Skeletal muscle tissue (tissue), 4 donors: ENCODE data around the gene DPPA5. TPM values are rescaled to one million over a fixed set of nuclear protein-coding genes. Genes with fewer than 3 reads are reported as not detected.

Experiments
- H3K27ac ChIP-seq: one replicate; pipeline ENCODE4 v1.7.0; 2013; ENCODE audit warnings: mild to moderate bottlenecking, low read depth, low read length, inconsistent platforms
- H3K27me3 ChIP-seq, 3 donors: one replicate each; pipeline ENCODE4 v1.7.0; 2013; ENCODE audit warnings: low read length in 3 of 3; ENCODE audit not compliant: control insufficient read depth in 3 of 3, insufficient read depth in 3 of 3
- H3K36me3 ChIP-seq, 3 donors: one replicate each; pipeline ENCODE4 v1.7.0; 2013; ENCODE audit warnings: low read length in 3 of 3; ENCODE audit not compliant: control insufficient read depth in 3 of 3, insufficient read depth in 3 of 3
- H3K4me1 ChIP-seq, 3 donors: one replicate each; pipeline ENCODE4 v1.7.0; 2013; ENCODE audit warnings: low read length in 3 of 3, mild to moderate bottlenecking in 3 of 3; ENCODE audit not compliant: control insufficient read depth in 3 of 3, insufficient read depth in 3 of 3
- H3K4me3 ChIP-seq, 3 donors: one replicate each; pipeline ENCODE4 v1.7.0; 2013; ENCODE audit warnings: low read length in 3 of 3
- H3K9ac ChIP-seq, 3 donors: one replicate each; pipeline ENCODE4 v1.7.0; 2013; ENCODE audit warnings: low read length in 3 of 3, mild to moderate bottlenecking in 3 of 3, moderate library complexity in 2 of 3, low read depth in 1 of 3
- H3K9me3 ChIP-seq, 3 donors: one replicate each; pipeline ENCODE4 v1.7.0; 2013; ENCODE audit warnings: low read length in 3 of 3; ENCODE audit not compliant: control insufficient read depth in 3 of 3
- total RNA-seq: library from RNA; depleted of rRNA; stranded (reverse); fragments of >200 nt; gene quantifications from one replicate; pipeline ENCODE4 v1.2.3, GENCODE V29; 2014
- donor health status: Osteomylitis.

The DPPA5 gene
- total RNA-seq, 1 donor from 2014 or later, result not detected

DNA sequence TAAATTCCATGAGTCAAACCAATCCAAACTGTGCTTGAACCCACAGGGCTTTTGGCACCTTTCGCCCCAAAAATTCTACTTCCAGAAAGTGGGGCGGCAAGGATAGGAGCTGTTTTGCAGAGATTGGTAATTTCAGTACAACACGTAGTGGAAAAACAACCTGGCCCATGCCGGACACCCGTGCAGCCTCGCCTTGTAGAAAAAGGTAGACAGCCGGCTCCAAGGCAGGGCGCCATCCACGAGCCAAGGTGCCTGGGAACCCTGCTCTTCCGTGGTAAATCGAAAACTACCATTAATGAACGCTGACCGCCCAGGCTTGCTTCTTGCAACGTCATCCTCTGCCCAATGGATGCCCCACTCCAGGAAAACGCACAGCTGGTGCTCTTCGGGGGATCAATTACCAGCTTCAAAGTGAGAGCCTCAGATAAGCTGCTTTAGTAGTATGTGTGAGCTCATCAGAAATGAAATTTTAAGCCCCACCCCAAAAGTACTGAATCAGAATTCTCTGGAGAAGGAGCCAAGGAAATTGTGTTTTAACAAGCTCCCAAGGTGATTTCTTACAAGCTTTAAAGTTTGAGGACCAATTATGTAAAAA, 13.8 kb upstream of the DPPA5 start:
- no peaks in the 10 kb centered on the region for H3K27me3 ChIP-seq
- H3K36me3 ChIP-seq, result no peaks in the 10 kb centered on the region
- no peak overlapping the region for H3K27ac ChIP-seq
- H3K4me3 ChIP-seq, result no peak overlapping the region
- no peaks in the 10 kb centered on the region for H3K4me1 ChIP-seq
- H3K9ac ChIP-seq, result no peak overlapping the region
- peaks cover 0 to 6% (median 5%) of the 10 kb centered on the region in 3 donors for H3K9me3 ChIP-seq

DNA sequence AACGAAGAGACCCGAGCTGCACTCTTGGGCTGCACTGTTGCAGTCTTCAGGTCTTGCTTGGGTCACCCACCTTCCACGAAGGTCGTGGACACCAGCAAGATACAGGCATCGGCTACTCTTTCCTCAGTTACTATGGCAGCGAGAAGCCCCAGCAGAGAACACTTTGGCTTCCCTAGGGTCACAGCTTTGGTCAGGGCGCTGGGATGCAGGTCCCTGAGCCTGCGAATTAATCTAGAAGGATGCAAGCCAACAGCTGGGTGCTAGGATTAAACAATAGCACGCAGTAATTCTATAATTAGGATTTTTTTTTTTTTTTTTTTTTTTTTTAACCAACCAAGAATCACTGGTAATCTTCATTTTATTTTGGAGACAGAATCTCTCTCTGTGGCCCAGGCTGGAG, 10.5 kb upstream of the DPPA5 start:
- Histone ChIP-seq H3K27ac (no peak overlapping the region), H3K27me3 (no peaks in the 10 kb centered on the region), H3K36me3 (no peaks in the 10 kb centered on the region), H3K4me1 (no peaks in the 10 kb centered on the region), H3K9me3 (no peaks in the 10 kb centered on the region), H3K4me3 (no peak overlapping the region), H3K9ac (no peak overlapping the region)

DNA sequence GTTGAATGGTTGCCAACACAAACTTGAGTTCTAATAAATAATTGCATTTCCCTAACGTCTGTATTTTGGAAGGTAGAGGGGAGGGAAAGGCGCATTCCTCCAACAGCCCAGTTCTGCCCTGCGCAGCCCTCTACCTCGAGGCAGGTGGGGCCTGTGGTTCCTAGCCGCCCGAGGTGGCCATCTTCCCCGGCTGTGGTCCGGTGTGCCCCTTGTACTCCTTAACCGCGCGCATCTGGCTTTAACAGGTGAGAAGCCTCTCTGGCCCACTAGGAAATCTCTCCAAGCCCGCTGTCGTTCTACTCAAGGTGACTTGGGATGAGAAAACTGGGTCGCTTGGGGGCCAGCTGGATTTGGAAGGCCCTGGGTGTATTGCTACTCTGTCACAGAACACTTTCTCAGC, 10.0 kb upstream of the DPPA5 start:
- Histone ChIP-seq H3K4me3 (no peak overlapping the region), H3K9ac (no peak overlapping the region), H3K36me3 (no peaks in the 10 kb centered on the region), H3K9me3 (no peaks in the 10 kb centered on the region), H3K27me3 (no peaks in the 10 kb centered on the region), H3K4me1 (no peaks in the 10 kb centered on the region), H3K27ac (no peak overlapping the region)

GRCh38 chr6:73363537-73363875, 9.4 kb upstream of the DPPA5 start:
- H3K4me3 ChIP-seq, result no peak overlapping the region
- no peaks in the 10 kb centered on the region for H3K27me3 ChIP-seq

GRCh38 chr6:73362869-73363536, 8.9 kb upstream of the DPPA5 start:
- peaks cover 0 to 2% (median 0%) of the 10 kb centered on the region in 3 donors for H3K9me3 ChIP-seq
- H3K4me3 ChIP-seq, result no peak overlapping the region

More at GRCh38 chr6:73363537-73363875, 9.4 kb upstream of the DPPA5 start:
- no peaks in the 10 kb centered on the region for H3K4me1 ChIP-seq
- H3K36me3 ChIP-seq, result no peaks in the 10 kb centered on the region
- H3K9me3 ChIP-seq, result no peaks in the 10 kb centered on the region
- H3K27ac ChIP-seq, result no peak overlapping the region
- H3K9ac ChIP-seq, result no peak overlapping the region

DNA sequence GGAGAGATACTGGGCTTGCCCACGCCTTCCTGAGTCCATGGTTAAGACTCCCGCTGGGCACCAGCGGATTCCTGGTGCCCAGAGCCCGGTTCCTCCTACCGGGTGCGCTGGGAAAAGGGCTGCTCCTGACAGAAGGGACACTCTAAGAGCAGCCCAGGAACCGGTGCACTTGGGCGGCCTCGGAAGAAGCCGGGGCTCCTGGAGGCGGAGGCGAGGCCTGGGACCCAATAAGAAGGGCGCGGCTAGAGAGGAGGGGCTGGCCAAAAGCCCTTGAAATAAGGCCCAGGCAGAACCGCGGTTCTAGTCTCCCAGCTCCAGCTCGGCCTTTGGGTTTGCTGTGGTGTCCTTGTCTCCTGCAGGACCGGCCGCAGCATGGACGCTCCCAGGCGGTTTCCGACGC, 8.3 kb upstream of the DPPA5 start, which contains the start of gene KHDC3L:
Gene KHDC3L, plus strand, starts transcription at position 301 of the 400 bp plus-strand sequence. Its CDS starts 72 bp downstream, at position 373.
- peaks cover 0 to 2% (median 0%) of the 10 kb centered on the region in 3 donors for H3K9me3 ChIP-seq
- H3K27ac ChIP-seq, result no peak within 1 kb of the TSS
- no peaks in the 10 kb centered on the region for H3K4me1 ChIP-seq
- H3K27me3 ChIP-seq, result no peaks in the 10 kb centered on the region
- H3K4me3 ChIP-seq, result no peak within 1 kb of the TSS
- no peaks in the 10 kb centered on the region for H3K36me3 ChIP-seq
- H3K9ac ChIP-seq, result no peak within 1 kb of the TSS

More at GRCh38 chr6:73362869-73363536, 8.9 kb upstream of the DPPA5 start:
- Histone ChIP-seq H3K27me3 (no peaks in the 10 kb centered on the region), H3K36me3 (no peaks in the 10 kb centered on the region), H3K4me1 (no peaks in the 10 kb centered on the region), H3K9ac (no peak overlapping the region), H3K27ac (no peak overlapping the region)

GRCh38 chr6:73349311-73349710, 4.8 kb downstream of the DPPA5 start:
- Histone ChIP-seq H3K9ac (no peak overlapping the region), H3K4me1 (no peaks in the 10 kb centered on the region), H3K36me3 (no peaks in the 10 kb centered on the region), H3K27ac (no peak overlapping the region), H3K27me3 (peaks cover 6 to 29% (median 14%) of the 10 kb centered on the region in 3 donors), H3K4me3 (no peak overlapping the region), H3K9me3 (no peaks in the 10 kb centered on the region)

DNA sequence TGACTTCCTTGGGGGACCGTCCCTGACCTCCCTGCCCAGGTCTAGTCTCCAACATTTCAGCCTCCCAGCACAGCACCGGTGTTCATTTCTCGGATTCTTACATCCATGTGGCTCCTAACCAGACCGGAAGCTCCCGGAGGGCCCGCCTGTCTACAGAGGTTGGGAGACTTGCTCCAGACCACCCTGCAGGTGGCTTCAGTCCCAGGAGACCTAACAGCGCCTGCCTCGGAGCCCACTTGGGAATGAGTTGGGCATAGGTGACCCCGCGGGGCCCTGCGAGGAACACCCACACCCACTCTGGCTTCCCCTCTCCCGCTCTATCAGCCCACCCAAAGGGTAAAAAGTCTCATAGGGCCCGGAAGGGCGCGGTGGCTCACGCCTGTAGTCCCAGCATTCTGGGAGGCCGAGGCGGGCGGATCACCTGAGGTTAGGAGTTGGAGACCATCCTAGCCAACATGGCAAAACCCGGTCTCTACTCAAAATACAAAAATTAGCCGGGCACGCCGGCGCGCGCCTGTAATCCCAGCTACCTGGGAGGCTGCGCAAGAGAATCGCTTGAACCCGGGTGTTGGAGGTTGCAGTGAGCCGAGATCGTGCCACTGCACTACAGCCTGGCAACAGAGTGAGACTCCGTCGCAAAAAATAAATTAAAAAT, 5.4 kb downstream of the DPPA5 start:
- H3K4me3 ChIP-seq, result no peak overlapping the region
- no peaks in the 10 kb centered on the region for H3K36me3 ChIP-seq
- H3K27ac ChIP-seq, result no peak overlapping the region
- H3K9me3 ChIP-seq, result no peaks in the 10 kb centered on the region
- H3K27me3 ChIP-seq, result peaks cover 6 to 29% (median 14%) of the 10 kb centered on the region in 3 donors
- H3K9ac ChIP-seq, result no peak overlapping the region
- H3K4me1 ChIP-seq, result no peaks in the 10 kb centered on the region

DNA sequence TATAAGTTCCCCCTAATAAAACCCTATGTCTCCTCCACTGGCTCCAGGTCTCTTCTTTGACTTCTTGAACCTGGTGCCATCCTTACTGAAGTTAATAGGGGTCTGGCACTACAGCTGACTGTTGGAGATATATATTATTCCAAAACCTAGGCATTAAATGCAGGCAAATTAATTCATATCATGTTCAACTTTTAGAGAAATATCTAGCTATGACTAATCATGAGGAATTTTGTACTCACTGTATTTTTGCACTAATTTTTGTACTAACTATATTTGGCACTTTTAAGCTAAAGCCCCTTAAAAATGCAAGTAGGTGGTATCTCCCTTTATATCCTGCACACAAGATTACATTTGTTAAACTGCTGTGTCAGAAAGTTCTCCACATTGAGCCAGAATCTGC, 10.9 kb downstream of the DPPA5 start:
- H3K4me1 ChIP-seq, result no peaks in the 10 kb centered on the region
- H3K36me3 ChIP-seq, result no peaks in the 10 kb centered on the region
- H3K9me3 ChIP-seq, result no peaks in the 10 kb centered on the region
- no peak overlapping the region for H3K9ac ChIP-seq
- H3K27ac ChIP-seq, result no peak overlapping the region
- no peak overlapping the region for H3K4me3 ChIP-seq
- peaks cover 0 to 8% (median 7%) of the 10 kb centered on the region in 3 donors for H3K27me3 ChIP-seq

DNA sequence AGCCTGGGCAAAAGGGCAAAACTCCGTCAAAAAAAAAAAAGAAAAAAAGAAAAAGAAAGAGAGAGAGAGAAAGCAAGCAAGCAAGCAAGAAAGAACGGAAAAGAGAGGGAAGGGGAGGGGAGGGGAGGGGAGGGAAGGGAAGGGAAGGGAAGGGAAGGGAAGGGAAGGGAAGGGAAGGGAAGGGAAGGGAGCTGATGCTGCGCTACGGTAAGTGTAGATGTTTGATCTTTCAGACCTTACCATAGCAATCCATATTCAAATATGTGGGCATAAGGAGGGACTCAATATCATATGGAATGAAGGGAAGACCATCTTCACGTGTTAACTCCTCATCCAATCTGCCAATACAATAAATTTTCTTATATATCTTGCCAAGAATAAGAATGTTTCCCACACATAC, 11.9 kb downstream of the DPPA5 start:
- Histone ChIP-seq H3K36me3 (no peaks in the 10 kb centered on the region), H3K9ac (no peak overlapping the region), H3K27me3 (peaks cover 0 to 4% (median 0%) of the 10 kb centered on the region in 3 donors), H3K4me1 (no peaks in the 10 kb centered on the region), H3K9me3 (no peaks in the 10 kb centered on the region), H3K27ac (no peak overlapping the region), H3K4me3 (no peak overlapping the region)
